Mesendoderm (in vitro differentiated cells): ENCODE measurements around the gene SMIM8.

ENCODE experiments used
- DNase-seq: peaks from one replicate; pipeline ENCODE4 v3.0.0; 2013
- H2AK5ac ChIP-seq: 2 replicates; pipeline ENCODE4 v1.6.1; 2013; ENCODE audit warnings: low read length, inconsistent platforms
- H2BK120ac ChIP-seq: 2 replicates; pipeline ENCODE4 v1.6.1; 2013; ENCODE audit warnings: low read depth, mild to moderate bottlenecking, low read length, moderate library complexity, mixed read lengths
- H2BK15ac ChIP-seq: replicated peaks from 2 replicates; pipeline ENCODE4 v1.6.1; 2013; ENCODE audit warnings: low read depth, mild to moderate bottlenecking, moderate library complexity
- H2BK5ac ChIP-seq: 2 replicates; pipeline ENCODE4 v1.6.1; 2013; ENCODE audit warnings: low read length, inconsistent platforms
- H3K18ac ChIP-seq: 2 replicates; pipeline ENCODE4 v1.6.1; 2013; ENCODE audit warnings: mild to moderate bottlenecking, low read length, mixed read lengths
- H3K23ac ChIP-seq: one replicate; pipeline ENCODE4 v1.6.1; 2013; ENCODE audit warnings: low read length
- H3K27ac ChIP-seq: 2 replicates; pipeline ENCODE4 v1.5.1; 2013; ENCODE audit warnings: low read depth, mild to moderate bottlenecking, inconsistent platforms, low read length, moderate library complexity
- H3K27me3 ChIP-seq: 2 replicates; pipeline ENCODE4 v1.6.1; 2013; ENCODE audit warnings: low read length, control low read depth, mild to moderate bottlenecking, inconsistent platforms; ENCODE audit not compliant: insufficient read depth, poor library complexity
- H3K36me3 ChIP-seq: 2 replicates; pipeline ENCODE4 v1.6.1; 2013; ENCODE audit warnings: low read length, inconsistent platforms; ENCODE audit not compliant: control insufficient read depth, insufficient read depth
- H3K4ac ChIP-seq: one replicate; pipeline ENCODE4 v1.6.1; 2013; ENCODE audit warnings: low read depth, mild to moderate bottlenecking, low read length, moderate library complexity
- H3K4me1 ChIP-seq: 2 replicates; pipeline ENCODE4 v1.6.1; 2013; ENCODE audit warnings: low read depth, low read length, inconsistent platforms; ENCODE audit not compliant: control insufficient read depth
- H3K4me2 ChIP-seq: 2 replicates; pipeline ENCODE4 v1.6.1; 2013; ENCODE audit warnings: low read length
- H3K4me3 ChIP-seq: 2 replicates; pipeline ENCODE4 v1.5.1; 2013; ENCODE audit warnings: mild to moderate bottlenecking, low read length
- H3K56ac ChIP-seq: one replicate; pipeline ENCODE4 v1.6.1; 2013; ENCODE audit warnings: low read length
- H3K79me1 ChIP-seq: 2 replicates; pipeline ENCODE4 v1.6.1; 2013; ENCODE audit warnings: low read length, inconsistent platforms
- H3K79me2 ChIP-seq: 2 replicates; pipeline ENCODE4 v1.6.1; 2013; ENCODE audit warnings: mild to moderate bottlenecking, low read length; ENCODE audit not compliant: control insufficient read depth, insufficient read depth
- H3K9ac ChIP-seq: 2 replicates; pipeline ENCODE4 v1.6.1; 2013; ENCODE audit warnings: low read length, inconsistent platforms
- H4K5ac ChIP-seq: one replicate; pipeline ENCODE4 v1.6.1; 2013; ENCODE audit warnings: low read length
- H4K8ac ChIP-seq: one replicate; pipeline ENCODE4 v1.6.1; 2013; ENCODE audit warnings: low read depth, mild to moderate bottlenecking, control low read depth, low read length, moderate library complexity
- WGBS: extraction: QIAGEN DNeasy Blood & Tissue Kit; methylation state at CpG from one replicate; pipeline ENCODE4 v1.1.7; 2013; ENCODE audit warnings: low lambda C conversion rate, missing lambda C conversion rate; ENCODE audit not compliant: insufficient coverage; ENCODE audit errors: extremely low coverage; 5-methylcytosine and 5-hydroxymethylcytosine counted together

Gene SMIM8

DNA sequence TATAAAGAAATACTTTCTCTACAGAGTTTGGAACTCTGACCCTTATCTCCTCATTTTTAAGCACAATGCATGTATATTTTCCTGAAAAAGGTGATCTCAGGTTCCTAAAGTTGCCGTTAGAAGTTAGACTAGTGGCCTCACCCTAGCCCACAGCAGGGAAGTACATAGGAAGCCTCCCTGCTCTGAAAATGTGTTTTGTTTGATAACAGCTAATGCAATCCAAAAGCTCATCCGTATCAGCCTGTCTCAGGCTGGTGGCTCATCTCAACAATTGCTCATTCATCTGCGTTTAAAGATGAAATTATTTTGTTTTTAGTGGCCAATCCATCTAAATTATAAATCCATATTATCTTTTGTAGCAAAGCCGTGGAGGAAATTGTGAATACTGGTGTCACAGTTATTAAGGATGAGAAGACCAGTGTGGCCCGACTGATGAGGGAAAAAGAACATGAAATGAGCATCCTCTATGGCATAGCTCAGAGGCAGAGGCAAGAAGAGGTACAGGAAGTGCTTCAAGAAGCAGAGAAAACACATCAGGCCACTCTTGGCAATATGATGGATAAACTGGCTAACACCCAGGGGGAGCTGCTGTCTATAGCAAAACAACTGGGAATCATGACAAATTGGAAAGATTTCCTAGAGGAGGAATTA is 42.3 kb downstream of the SMIM8 start:
- Histone ChIP-seq H3K4me3 (no peak overlapping the region), H2AK5ac (no peak overlapping the region), H3K18ac (no peak overlapping the region), H3K27me3 (no peaks in the 10 kb centered on the region), H3K27ac (no peak overlapping the region), H2BK120ac (no peak overlapping the region), H3K79me1 (no peaks in the 10 kb centered on the region), H3K56ac (no peak overlapping the region), H3K4me2 (no peak overlapping the region), H3K9ac (no peak overlapping the region), H2BK15ac (no peak overlapping the region), H2BK5ac (no peak overlapping the region), H3K79me2 (no peaks in the 10 kb centered on the region), H4K8ac (no peak overlapping the region), H3K4ac (no peak overlapping the region), H4K5ac (no peak overlapping the region), H3K4me1 (no peaks in the 10 kb centered on the region), H3K23ac (no peak overlapping the region), H3K36me3 (no peaks in the 10 kb centered on the region)
- DNase-seq: no peak
- WGBS: no CpG with 5 or more reads among the region's 5 CpGs

DNA sequence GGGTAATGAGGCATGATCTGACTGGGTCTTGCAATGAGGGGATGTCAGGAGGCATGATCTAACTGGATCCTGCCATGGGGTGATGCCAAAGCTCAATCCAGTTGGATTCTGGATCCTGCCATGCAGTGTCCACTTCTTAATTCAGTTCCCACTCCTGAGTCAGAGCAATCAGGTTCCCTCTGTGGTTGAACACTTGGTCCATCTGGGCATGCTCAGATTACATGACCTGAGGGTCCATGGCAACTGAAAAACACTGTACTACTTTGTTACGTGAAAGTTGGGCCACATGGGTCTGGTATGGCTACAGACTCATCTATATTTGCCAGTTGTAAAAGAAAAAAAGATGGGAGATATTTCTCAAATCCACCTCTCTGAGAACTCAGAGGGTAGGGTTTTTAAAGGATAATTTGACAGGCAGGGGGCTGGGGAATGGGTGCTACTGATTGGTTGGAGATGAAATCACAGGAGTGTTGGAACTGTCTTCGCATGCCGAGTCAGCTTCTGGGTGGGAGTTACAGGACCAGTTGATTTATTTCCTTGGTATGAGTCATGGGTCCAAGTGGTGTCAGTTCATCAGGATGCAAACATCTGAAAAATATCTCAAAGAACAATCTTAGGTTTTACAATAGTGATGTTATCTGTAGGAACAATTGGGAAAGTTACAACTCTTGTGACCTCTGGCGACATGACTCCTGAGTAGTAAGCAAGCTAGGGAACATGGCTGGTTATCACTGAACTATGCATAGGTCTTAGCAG is 43.9 kb downstream of the SMIM8 start:
- no peak overlapping the region for H3K4me3 ChIP-seq
- H3K4me1 ChIP-seq: no peaks in the 10 kb centered on the region
- no peaks in the 10 kb centered on the region for H3K79me2 ChIP-seq
- no peak overlapping the region for H2AK5ac ChIP-seq
- no peak overlapping the region for H3K56ac ChIP-seq
- no peak for DNase-seq
- no peak overlapping the region for H2BK120ac ChIP-seq
- H3K79me1 ChIP-seq: no peaks in the 10 kb centered on the region
- no peak overlapping the region for H3K4me2 ChIP-seq
- no peaks in the 10 kb centered on the region for H3K27me3 ChIP-seq
- no peak overlapping the region for H2BK15ac ChIP-seq
- H3K23ac ChIP-seq: no peak overlapping the region
- no peak overlapping the region for H4K5ac ChIP-seq
- WGBS: no CpG with 5 or more reads among the region's 4 CpGs
- no peak overlapping the region for H2BK5ac ChIP-seq
- H3K27ac ChIP-seq: no peak overlapping the region
- H4K8ac ChIP-seq: no peak overlapping the region
- no peak overlapping the region for H3K4ac ChIP-seq
- no peaks in the 10 kb centered on the region for H3K36me3 ChIP-seq
- H3K18ac ChIP-seq: no peak overlapping the region
- H3K9ac ChIP-seq: no peak overlapping the region

DNA sequence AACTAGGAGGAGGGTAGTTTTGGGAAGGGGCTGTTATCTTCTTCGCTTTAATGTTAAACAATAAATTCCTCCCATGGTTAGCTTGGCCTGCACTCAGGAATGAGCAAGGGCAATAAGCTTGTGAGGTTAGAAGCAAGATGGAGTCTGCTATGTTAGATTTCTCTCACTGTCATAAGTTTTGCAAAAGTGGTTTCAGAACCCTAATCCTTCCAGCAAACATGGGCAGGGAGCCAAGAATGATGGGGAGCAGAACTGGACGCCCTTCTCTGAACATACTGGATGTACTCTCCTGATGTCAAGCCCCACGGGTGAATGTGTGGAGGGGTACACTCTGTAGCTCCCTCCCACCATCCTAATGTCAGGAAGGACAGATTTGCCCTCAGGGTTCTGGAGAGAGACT is 44.5 kb downstream of the SMIM8 start:
- Histone ChIP-seq H3K4ac (no peak overlapping the region), H3K56ac (no peak overlapping the region), H2AK5ac (no peak overlapping the region), H3K4me3 (no peak overlapping the region), H2BK15ac (no peak overlapping the region), H3K27ac (no peak overlapping the region), H3K4me1 (no peaks in the 10 kb centered on the region), H3K36me3 (no peaks in the 10 kb centered on the region), H4K8ac (no peak overlapping the region), H3K79me2 (no peaks in the 10 kb centered on the region), H3K18ac (no peak overlapping the region), H3K27me3 (no peaks in the 10 kb centered on the region), H3K79me1 (no peaks in the 10 kb centered on the region), H3K4me2 (no peak overlapping the region), H3K9ac (no peak overlapping the region), H2BK120ac (no peak overlapping the region), H3K23ac (no peak overlapping the region), H2BK5ac (no peak overlapping the region), H4K5ac (no peak overlapping the region)
- no peak for DNase-seq
- WGBS: no CpG with 5 or more reads among the region's 3 CpGs

DNA sequence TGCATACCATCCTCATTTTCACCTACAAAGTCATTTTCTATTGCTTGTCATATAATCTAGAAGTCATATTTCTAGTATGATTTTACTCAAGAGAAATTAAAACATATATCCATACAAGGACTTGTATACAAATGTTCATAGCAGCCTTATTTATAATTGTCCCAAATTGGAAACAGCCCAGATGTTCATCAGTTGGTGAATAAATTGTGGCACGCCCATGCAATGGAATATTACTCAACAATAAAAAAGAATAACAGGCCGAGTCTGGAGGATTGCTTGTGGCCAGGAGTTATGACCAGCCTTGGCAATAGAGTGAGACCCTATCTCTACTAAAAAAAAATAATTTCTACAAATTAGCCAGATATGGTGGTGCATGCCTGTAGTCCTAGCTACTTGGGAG is 51.0 kb downstream of the SMIM8 start:
- H3K56ac ChIP-seq: no peak overlapping the region
- no peak overlapping the region for H3K4me3 ChIP-seq
- DNase-seq: no peak
- H2BK5ac ChIP-seq: no peak overlapping the region
- H3K27ac ChIP-seq: no peak overlapping the region
- no peak overlapping the region for H3K4me2 ChIP-seq
- no peak overlapping the region for H3K9ac ChIP-seq
- no peak overlapping the region for H2BK120ac ChIP-seq
- H3K27me3 ChIP-seq: no peaks in the 10 kb centered on the region
- H3K36me3 ChIP-seq: no peaks in the 10 kb centered on the region
- WGBS: no CpG with 5 or more reads among the region's 2 CpGs
- H3K4me1 ChIP-seq: no peaks in the 10 kb centered on the region
- no peak overlapping the region for H3K4ac ChIP-seq
- H3K18ac ChIP-seq: no peak overlapping the region
- H4K5ac ChIP-seq: no peak overlapping the region
- H3K23ac ChIP-seq: no peak overlapping the region
- no peak overlapping the region for H2AK5ac ChIP-seq
- no peaks in the 10 kb centered on the region for H3K79me1 ChIP-seq
- no peaks in the 10 kb centered on the region for H3K79me2 ChIP-seq
- H2BK15ac ChIP-seq: no peak overlapping the region
- no peak overlapping the region for H4K8ac ChIP-seq

DNA sequence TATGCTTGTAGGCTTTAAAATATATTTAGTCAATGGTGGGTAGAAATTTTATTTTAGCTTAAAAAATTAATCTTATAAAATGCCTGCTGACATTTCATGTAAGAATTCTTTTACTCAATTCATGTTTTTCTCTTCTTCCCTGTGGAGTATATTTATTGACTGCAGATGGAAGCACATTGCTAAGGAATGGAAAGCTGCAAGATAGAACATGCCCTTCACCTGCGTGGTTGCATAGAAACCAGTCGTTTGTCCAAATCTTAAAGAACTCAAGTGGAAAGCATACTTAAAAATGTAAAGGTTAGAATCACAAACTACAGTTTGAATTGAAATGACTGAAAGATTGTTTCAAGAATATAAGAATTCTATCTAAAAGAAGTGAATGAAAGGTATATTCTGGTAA is 52.9 kb downstream of the SMIM8 start:
- no peak overlapping the region for H2BK120ac ChIP-seq
- no peak overlapping the region for H3K27ac ChIP-seq
- H3K4ac ChIP-seq: no peak overlapping the region
- H3K9ac ChIP-seq: no peak overlapping the region
- H3K4me1 ChIP-seq: no peaks in the 10 kb centered on the region
- WGBS: no CpG with 5 or more reads among the region's 2 CpGs
- no peak overlapping the region for H2BK15ac ChIP-seq
- H4K8ac ChIP-seq: no peak overlapping the region
- H2AK5ac ChIP-seq: no peak overlapping the region
- H3K23ac ChIP-seq: no peak overlapping the region
- no peak overlapping the region for H3K18ac ChIP-seq
- H3K79me1 ChIP-seq: no peaks in the 10 kb centered on the region
- H3K4me2 ChIP-seq: no peak overlapping the region
- no peak overlapping the region for H3K56ac ChIP-seq
- no peaks in the 10 kb centered on the region for H3K27me3 ChIP-seq
- H2BK5ac ChIP-seq: no peak overlapping the region
- H3K36me3 ChIP-seq: no peaks in the 10 kb centered on the region
- H3K79me2 ChIP-seq: no peaks in the 10 kb centered on the region
- DNase-seq: no peak
- no peak overlapping the region for H3K4me3 ChIP-seq
- no peak overlapping the region for H4K5ac ChIP-seq
